ENCODE results near the gene CASK.

Gene CASK

GRCh38 chrX:41472231-41472815, 451.0 kb downstream of the CASK start:
- no peak for DNase-seq (ENCODE audit: low spot score)

GRCh38 chrX:41471786-41472185, 451.6 kb downstream of the CASK start:
- no peak for DNase-seq (ENCODE audit: low spot score)

- DNase-seq (ENCODE audit: low spot score) = no peak
Measured at GRCh38 chrX:41470706-41471105, 452.6 kb downstream of the CASK start.

DNA sequence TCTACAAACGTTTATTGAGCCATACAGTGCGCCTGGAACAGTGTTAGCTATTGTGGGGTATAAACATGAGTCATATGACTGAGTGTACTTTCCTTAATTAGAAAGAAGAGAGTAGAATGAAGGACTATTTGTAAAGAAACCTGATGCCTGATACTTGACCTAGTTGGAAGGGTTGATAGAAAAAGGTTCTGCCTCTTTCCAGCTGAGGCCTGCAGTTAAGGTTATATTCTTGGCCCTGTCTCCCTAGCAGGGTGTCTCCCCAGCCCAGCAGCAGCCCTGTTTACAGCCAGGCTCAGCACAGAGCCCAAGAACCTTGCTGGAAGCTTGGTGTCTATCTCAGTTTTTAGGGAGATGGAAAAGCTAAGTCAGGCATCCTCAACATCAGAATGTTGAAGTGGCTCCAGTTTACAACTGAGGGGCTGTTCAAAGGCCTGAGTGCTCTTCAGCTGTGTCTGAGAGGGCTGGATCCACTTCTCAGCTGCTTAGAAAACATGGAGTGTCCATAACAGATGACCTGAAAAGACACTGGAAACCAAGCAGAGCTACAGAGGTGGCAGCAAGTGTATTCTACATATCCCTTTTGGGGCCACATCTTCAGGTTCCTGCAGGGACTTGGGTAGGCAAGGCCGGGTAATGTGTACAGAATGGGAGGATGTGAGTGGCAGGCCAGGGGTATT, 454.6 kb downstream of the CASK start:
- no peak for DNase-seq (ENCODE audit: low spot score)
